DMS53 (cell line): ENCODE measurements around the gene OR6C6.
"Not testable (repeated sequence)": the region's sequence is repeated elsewhere in the genome, so short reads cannot be mapped to it uniquely, and the experiment has no call there.

ENCODE experiments used
- DNase-seq: peaks from one replicate; lab custom pipeline; 2025; lab: John Stamatoyannopoulos, UW

Gene OR6C6

DNA sequence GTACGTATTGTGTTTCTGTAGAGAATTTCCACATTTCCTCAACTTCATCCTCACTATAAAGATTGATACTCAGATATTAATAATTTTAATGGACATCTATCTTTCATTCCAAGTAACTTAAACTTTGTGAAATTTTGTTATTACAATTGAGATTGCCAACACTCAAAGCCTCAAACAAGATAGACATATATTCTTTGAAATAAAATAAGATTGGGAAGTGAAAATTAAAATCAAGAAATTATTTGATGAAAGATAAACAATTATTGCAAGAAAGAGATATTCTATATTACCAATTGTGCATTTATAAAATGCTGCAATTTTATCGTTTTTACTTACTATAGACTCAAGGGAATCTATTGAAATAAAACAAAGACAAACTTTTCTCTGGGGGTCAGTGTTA lies at the start of gene OR6C6:
Gene OR6C6, minus strand, starts transcription at position 101 of the 400 bp plus-strand sequence. CDS start 1,337 bp downstream, outside the sequence.
- no peak for DNase-seq

GRCh38 chr12:55336002-55336401 lies 39.6 kb upstream of the OR6C6 start:
- no peak for DNase-seq

DNA sequence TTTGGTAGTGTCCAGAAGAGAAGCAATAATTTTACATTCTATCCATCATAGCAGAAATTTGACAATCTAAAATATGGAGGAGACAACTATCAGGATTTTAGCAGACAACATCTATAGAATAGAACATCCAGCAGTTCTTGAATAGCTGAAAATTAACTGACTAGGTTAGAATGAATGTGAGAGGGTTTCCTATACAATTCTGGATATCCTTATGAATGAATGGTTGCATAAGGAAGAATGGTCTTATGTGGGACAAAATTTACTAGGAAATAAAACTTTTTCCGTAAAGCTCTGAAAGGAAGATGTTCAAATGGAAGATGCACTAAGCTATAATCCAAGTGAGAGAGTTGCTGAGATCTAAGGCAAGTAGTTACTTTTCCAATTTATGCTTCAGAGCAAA lies 34.1 kb upstream of the OR6C6 start, which contains the start of gene OR6C3:
Gene OR6C3, plus strand, starts transcription at position 301 of the 400 bp plus-strand sequence. CDS start 955 bp downstream, outside the sequence.
- no peak for DNase-seq

GRCh38 chr12:55325801-55326200 lies 29.4 kb upstream of the OR6C6 start:
- DNase-seq, result not testable (repeated sequence)

- no peak for DNase-seq
Observed at GRCh38 chr12:55320201-55320600, 23.8 kb upstream of the OR6C6 start.

DNA sequence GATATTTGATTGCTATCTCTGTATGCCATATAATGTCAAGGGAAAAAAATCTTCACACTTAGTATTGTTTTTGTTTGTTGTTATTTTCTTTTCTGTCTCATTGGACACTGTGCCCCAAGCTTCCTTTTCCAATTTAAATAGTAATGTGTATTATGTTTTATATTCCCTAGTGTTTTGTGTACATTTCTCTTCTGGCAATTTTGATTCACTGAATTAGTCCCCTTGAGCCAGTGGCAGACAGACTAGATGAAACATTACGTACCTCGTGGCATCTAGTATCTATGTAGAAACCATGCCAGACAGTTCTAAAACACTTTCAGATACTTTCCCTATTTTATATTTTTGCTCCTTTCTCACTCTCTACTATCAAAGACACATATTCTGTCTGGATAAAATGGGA lies 17.7 kb upstream of the OR6C6 start, which contains the start of gene OR6C1:
Gene OR6C1, plus strand, starts transcription at position 301 of the 400 bp plus-strand sequence. CDS start 6,257 bp downstream, outside the sequence.
- no peak for DNase-seq

DNA sequence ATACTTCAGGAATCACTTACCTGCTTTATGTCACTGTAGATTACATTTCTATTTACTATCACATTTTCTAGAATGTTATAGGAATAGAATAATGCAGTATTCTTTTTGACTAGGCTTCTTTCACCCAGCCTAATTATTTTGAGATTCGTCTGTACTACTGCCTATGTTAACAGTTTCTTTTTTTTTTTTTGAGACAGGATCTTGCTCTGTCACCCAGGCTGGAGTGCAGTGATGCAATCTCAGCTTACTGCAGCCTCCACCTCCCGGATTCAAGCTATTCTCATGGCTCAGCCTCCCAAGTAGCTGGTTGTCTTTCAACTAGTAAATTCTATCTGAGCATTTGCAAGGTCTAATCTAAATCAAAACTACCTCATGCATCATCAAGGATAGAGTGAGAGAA lies 6.4 kb downstream of the OR6C6 start:
- DNase-seq, result no peak

DNA sequence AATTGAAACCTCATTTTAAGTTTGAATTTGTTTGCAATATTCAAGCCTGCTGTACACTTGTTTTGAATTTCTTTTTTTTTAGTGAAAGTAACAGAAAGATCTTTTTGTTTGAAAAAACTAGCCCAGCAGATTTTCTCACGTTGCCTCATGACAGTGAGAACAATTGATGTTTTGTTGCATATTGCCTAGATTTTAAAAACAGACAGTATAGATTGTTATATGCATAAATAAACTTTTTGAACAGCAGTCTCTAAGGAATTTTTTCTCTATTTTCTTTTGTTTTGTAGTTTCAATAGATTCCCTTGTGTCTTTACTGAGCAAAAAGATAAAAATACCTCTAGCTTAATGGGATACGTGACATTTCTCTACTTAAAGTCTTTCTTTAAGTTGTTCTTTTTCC lies 15.4 kb downstream of the OR6C6 start:
- no peak for DNase-seq

DNA sequence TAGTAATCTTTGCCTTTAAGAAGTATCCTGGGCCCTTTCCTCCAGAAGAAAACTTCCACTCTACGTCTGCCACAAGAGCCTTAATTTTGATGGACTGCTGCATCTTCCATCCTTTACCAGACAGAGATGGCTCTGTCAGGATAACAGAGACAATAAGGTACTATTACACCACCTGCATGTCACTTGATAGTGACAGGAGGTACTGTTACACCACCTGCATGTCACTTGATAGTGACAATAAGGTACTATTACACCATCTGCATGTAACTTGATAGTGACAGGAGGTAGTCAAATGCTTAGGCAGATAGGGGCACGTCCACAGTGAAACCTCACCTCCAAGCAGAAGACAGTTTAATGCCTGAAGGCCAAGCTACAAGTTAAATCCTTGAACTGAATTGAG lies 38.1 kb downstream of the OR6C6 start:
- DNase-seq, result peak; percentile 47

GRCh38 chr12:55256831-55257230 lies 39.5 kb downstream of the OR6C6 start:
- DNase-seq, result no peak

GRCh38 chr12:55253281-55253680 lies 43.1 kb downstream of the OR6C6 start:
- no peak for DNase-seq

DNA sequence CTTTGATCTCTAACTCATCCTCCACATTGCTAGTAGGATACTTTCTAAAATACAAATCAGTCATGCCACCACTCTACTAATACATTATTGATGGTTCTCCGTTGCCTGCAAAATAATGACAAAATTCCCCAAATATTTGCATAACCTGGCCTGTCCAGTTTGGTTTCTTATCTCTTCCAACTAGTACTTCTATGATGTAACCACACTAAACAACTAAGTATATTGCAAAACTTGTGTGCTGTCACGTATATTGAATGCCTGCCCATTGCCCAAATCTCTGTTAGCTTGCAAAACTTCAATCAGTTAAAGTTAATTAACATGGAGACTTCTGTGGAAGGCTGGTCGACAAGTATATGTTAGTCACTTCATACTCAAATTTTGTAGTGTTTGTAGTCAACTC lies 45.4 kb downstream of the OR6C6 start:
- no peak for DNase-seq

- DNase-seq, result no peak
Observed at GRCh38 chr12:55246159-55246558, 50.2 kb downstream of the OR6C6 start.

DNA sequence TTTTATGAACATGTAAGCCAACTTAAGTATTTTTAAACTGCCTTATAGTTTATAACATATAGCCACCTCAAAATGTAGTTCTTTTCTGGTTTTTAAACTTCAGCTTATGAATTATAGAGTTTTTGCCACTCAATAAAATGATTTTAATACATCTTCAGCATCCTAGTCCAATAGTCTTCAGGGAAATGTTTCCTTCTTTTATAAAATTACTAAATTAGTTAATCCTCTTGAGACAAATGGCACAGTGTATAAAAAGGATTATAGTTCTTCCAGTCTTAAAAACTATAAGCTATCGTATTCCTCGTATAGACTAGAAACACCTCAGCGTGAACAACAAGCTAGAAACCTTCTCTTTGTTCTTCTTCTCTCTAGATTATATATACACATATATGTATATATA lies 52.1 kb downstream of the OR6C6 start, which contains the start of gene OR6C74:
Gene OR6C74, plus strand, starts transcription at position 301 of the 400 bp plus-strand sequence. CDS start 2,679 bp downstream, outside the sequence.
- no peak for DNase-seq
